ENCODE results near the gene FAM43B. TPM values are rescaled to one million over a fixed set of nuclear protein-coding genes. Genes with fewer than 3 reads are reported as not detected.

Gene FAM43B
- total RNA-seq: not detected in 2 replicates

GRCh38 chr1:20551945-20552727, at the start of gene FAM43B:
Gene FAM43B (plus strand): TSS chr1:20552573. CDS start chr1:20552974, 401 bp downstream.

GRCh38 chr1:20507564-20508410, 44.6 kb upstream of the FAM43B start, which contains the start of gene MUL1:
Gene MUL1 (minus strand): TSS chr1:20508151. CDS start chr1:20508024, 127 bp downstream.

GRCh38 chr1:20588634-20589225, 36.4 kb downstream of the FAM43B start, which contains the start of gene CDA:
Gene CDA (plus strand): TSS chr1:20589097. CDS start chr1:20589130, 33 bp downstream.

Other genes starting within 250 kb of the FAM43B start
- 9.3 and 17.8 TPM in 2 replicates for gene CAMK2N1, start 66.4 kb upstream of the FAM43B start, total RNA-seq
- gene MUL1, start 44.4 kb upstream of the FAM43B start, total RNA-seq: 25.8 and 27.8 TPM in 2 replicates
- gene CDA, start 36.5 kb downstream of the FAM43B start, total RNA-seq: 1.5 and 2.0 TPM in 2 replicates
- gene PINK1, start 80.9 kb downstream of the FAM43B start, total RNA-seq: 24.1 and 24.7 TPM in 2 replicates
- gene DDOST, start 108.8 kb downstream of the FAM43B start, total RNA-seq: 200 and 227 TPM in 2 replicates
- gene KIF17, start 165.4 kb downstream of the FAM43B start, total RNA-seq: 0.13 and 0.86 TPM in 2 replicates
- gene SH2D5, start 180.1 kb downstream of the FAM43B start, total RNA-seq: 0.80 and 2.8 TPM in 2 replicates
- 310 and 329 TPM in 2 replicates for gene HP1BP3, start 234.7 kb downstream of the FAM43B start, total RNA-seq